EL (cell line): ENCODE measurements around the gene NHLRC4.

Experiments
- DNase-seq: peaks from one replicate; pipeline ENCODE4 v3.0.0-alpha.2; 2016

Gene NHLRC4

GRCh38 chr16:606656-607307, 40.0 kb downstream of the NHLRC4 start:
- no peak for DNase-seq

GRCh38 chr16:608019-608418, 41.2 kb downstream of the NHLRC4 start:
- no peak for DNase-seq

- DNase-seq, result no peak
Measured at GRCh38 chr16:609316-609715, 42.5 kb downstream of the NHLRC4 start.

- no peak for DNase-seq
Measured at GRCh38 chr16:609984-610383, 43.2 kb downstream of the NHLRC4 start.

GRCh38 chr16:610513-611381, 43.9 kb downstream of the NHLRC4 start:
- no peak for DNase-seq

GRCh38 chr16:615122-615521, 48.3 kb downstream of the NHLRC4 start:
- no peak for DNase-seq

GRCh38 chr16:616733-617586, 50.2 kb downstream of the NHLRC4 start:
- DNase-seq, result no peak

- no peak for DNase-seq
Measured at GRCh38 chr16:617855-618254, 51.0 kb downstream of the NHLRC4 start.
